AG04449 (cell line): ENCODE data around the gene CTTNBP2.
A peak's percentile ranks its signal among the peaks of the same experiment; 100 is the strongest.

ENCODE experiments used
- CTCF ChIA-PET: fragments of 350-600 bp; formaldehyde crosslinking; extraction: SDS; loops from one replicate; lab custom pipeline; 2021; ENCODE audit warnings: antibody characterized with exemption; lab: Yijun Ruan, JAX
- POLR2A ChIA-PET: fragments of 400-600, 350-600 bp; formaldehyde crosslinking; extraction: SDS; loops from one replicate; lab custom pipeline; 2020; ENCODE audit warnings: antibody characterized with exemption, inconsistent platforms; lab: Yijun Ruan, JAX
- DNase-seq: peaks from one replicate; pipeline ENCODE4 v3.0.0-alpha.2; 2010; ENCODE audit warnings: low read depth, low spot score
- H3K4me3 ChIP-seq: 2 replicates; pipeline ENCODE4 v1.5.1; 2011; ENCODE audit warnings: low read depth, mild to moderate bottlenecking, control low read depth, low read length
- TF ChIP-seq, protein P1 (sequence below): IDR thresholded peaks from one replicate; pipeline ENCODE4 v1.5.1; 2011; ENCODE audit warnings: mild to moderate bottlenecking, moderate library complexity, low read length, control low read depth, inconsistent platforms; ENCODE audit not compliant: insufficient read depth; ENCODE audit errors: missing control alignments

The CTTNBP2 gene

DNA sequence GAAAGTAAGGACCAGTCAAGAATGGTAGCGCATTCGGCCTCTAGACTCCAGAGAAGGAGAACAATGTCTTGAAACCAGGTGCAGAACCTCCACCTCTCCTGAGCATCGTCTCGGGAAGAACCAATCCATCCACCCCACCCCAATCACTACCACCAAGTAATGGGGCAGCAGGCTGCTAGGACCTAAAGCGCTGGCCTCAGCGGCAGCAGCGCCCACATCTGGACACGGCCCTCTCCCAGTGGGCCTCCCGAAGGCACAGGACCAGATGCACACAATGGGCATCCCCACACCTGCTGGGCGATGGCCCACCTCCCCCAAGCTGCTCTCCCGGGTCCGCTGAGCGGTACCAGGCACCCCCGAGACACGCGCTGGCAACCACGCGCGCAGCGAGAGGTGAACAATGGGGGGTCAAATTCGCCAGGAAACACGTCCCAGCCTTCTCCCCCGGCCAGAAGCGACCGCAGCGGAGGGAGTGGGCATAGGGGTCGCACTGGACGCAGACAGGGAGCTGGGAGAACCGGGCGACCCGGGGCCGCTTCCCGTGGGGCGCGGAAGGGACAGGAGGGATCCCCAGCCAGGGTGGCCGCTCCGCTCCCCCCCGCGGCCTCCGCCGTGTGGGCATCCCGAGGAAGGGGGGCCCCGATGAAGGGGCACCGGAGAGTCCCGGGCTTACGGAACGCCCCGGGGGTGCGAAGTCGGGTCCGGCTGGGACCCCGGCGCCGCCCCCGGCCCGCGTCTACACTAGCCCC, 506 bp downstream of the CTTNBP2 start:
- CTCF ChIA-PET: no interaction called here
- no peak for DNase-seq
- TF ChIP-seq, protein P1, sequence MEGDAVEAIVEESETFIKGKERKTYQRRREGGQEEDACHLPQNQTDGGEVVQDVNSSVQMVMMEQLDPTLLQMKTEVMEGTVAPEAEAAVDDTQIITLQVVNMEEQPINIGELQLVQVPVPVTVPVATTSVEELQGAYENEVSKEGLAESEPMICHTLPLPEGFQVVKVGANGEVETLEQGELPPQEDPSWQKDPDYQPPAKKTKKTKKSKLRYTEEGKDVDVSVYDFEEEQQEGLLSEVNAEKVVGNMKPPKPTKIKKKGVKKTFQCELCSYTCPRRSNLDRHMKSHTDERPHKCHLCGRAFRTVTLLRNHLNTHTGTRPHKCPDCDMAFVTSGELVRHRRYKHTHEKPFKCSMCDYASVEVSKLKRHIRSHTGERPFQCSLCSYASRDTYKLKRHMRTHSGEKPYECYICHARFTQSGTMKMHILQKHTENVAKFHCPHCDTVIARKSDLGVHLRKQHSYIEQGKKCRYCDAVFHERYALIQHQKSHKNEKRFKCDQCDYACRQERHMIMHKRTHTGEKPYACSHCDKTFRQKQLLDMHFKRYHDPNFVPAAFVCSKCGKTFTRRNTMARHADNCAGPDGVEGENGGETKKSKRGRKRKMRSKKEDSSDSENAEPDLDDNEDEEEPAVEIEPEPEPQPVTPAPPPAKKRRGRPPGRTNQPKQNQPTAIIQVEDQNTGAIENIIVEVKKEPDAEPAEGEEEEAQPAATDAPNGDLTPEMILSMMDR: no peak
- H3K4me3 ChIP-seq: peak overlapping the region; percentile 47
- POLR2A ChIA-PET: no interaction called here

DNA sequence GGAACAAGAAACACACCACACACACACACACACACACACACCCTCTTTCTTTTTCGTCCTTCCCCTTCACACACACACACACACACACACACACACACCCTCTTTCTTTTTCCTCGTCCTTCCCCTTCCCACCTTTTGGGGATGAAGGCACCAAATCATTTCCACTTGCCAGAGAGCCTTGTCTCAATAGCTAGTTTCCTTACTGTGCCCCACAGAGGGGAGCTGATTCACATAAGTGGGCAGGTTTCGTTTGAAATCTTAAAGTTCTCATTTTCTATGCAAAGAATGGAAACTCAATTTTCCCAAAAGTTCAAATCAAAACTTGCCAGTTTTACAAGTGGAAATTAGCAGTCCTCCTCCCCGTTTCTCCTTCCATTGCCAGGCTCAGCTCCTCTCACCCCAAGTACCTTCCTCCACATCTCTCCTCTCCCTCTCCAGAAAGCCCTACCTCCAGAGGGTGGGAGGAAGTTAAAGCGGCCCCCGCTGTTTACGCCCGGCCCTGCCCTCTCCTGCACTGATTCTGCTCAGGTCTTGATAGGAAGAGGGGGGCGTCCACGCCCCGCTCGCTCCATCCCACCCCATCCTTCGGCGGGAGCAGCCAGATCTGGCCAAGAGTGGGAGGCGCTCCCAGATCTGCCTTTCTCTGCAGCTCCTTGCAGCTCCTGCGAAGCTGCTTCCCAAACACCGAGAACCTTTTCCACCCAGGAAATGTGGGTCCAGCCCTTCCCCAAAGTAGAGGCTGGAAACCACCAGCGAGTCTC, 1.3 kb downstream of the CTTNBP2 start:
- TF ChIP-seq, protein P1: no peak
- CTCF ChIA-PET: no interaction called here
- DNase-seq: no peak
- H3K4me3 ChIP-seq: no peak overlapping the region
- POLR2A ChIA-PET: no interaction called here

DNA sequence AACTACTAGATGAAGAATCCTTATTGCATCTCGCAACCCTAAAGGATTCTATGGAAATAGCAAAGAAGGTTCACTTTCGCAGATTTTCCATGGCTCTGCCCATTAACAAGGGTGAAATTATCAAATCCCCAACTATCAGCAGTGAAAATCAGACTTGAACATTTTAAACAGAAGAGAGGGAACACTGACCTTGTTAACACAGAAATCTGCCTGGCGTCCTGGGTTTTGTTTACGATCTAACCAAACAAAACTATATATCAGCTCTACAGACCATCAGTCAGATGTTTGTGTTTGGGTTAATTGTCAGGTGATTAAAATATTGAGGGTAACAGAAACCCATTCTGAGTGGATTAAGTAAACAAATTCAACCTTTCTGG, 1.9 kb downstream of the CTTNBP2 start:
- TF ChIP-seq, protein P1: no peak
- ChIA-PET CTCF (no interaction called here), POLR2A (no interaction called here)
- DNase-seq: no peak
- H3K4me3 ChIP-seq: no peak overlapping the region

DNA sequence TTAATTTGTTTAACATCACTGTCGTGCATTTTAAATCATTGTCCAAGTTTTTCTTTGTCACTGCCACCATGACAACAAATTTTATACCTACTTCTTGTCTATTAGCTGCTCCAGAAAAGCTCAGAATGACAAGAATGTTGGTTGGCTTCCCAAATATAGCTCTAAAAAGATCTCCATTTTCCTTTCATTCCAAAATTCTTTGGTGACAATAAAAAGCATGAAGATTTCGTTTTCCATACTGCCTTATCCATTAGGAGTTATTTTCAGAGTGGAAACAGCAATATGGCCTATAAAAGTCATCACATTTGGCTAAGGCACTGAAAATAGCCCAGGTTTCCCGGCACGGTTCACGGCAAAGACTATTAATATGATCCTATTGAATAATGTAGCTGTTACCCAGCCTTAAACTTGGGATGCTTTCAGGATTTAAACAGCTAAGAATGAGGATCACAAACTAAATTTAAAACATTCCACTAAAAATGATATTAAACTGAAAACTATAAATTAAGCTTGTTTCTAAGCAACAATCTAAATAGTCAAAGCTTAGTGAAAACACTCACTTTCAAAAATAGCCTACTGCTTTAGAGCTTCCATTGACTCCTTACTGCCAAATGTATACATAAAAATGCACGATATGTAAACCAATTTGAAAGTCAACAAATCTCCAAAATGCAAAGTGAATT, 2.7 kb downstream of the CTTNBP2 start:
- no peak overlapping the region for H3K4me3 ChIP-seq
- TF ChIP-seq, protein P1: no peak
- POLR2A ChIA-PET: no interaction called here
- DNase-seq: no peak
- CTCF ChIA-PET: no interaction called here

DNA sequence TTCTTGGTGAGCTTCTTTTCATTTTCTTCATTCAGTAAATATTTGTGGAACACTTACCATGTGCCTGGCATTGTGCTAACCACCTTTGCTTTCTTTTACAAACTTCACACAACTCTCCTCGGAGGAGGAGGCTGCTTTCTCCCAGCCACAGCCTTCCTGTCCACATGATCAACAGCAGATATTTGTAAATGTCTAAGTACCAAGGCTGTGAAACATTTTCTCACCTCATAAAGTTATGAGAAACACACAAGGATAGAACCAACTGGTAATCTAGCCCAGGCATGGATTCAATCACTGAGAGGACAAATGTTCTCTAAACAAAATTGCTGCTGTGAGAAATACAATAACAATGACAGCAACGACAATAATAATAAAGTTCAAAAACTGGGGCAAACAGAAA, 3.9 kb downstream of the CTTNBP2 start:
- ChIA-PET CTCF (no interaction called here), POLR2A (no interaction called here)
- no peak for DNase-seq
- TF ChIP-seq, protein P1: no peak
- no peak overlapping the region for H3K4me3 ChIP-seq

DNA sequence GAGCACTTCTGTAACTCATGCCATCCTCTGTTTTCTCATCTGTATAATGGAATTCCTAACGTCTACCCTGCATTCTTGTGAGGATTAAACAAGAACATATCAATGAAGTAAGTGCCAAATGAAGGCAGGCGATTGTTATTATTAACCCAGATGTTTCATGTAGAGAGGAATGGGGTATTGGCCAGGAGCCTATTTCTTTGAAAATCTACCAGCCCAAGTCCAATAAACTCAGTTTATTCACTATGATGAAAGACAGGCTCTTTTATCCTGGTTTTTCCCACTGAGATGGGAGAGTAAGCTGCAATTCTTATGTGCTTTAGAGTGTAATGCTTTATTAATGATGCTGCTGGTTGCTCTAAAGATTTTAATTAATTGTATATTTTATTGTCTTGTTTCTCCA, 9.6 kb downstream of the CTTNBP2 start:
- TF ChIP-seq, protein P1: no peak
- no peak overlapping the region for H3K4me3 ChIP-seq
- CTCF ChIA-PET: no interaction called here
- DNase-seq: no peak
- POLR2A ChIA-PET: no interaction called here
